Panc1 (cell line): ENCODE results near the gene PTPRO. TPM values are rescaled to one million over a fixed set of nuclear protein-coding genes. Genes with fewer than 3 reads are reported as not detected.

Experiments used
- ATAC-seq: fragments of 200-7000 bp; cut with Tn5 transposase; 2 replicates; pipeline ENCODE4 v1.9.1; 2020; ENCODE audit warnings: mild to moderate bottlenecking, moderate library complexity
- BruUV-seq: library from RNA; stranded (reverse); fragments of 400-500 nt; replicated peaks from 2 replicates; lab custom pipeline; 2021; lab: Mats Ljungman, UMichigan
- CTCF ChIA-PET: fragments of 300-600 bp; sonication (Branson Sonifier 250); formaldehyde crosslinking; loops from one replicate; lab custom pipeline; 2022; ENCODE audit warnings: antibody characterized with exemption; lab: Charles Lee
- POLR2A ChIA-PET: fragments of 300-600 bp; sonication (Branson Sonifier 250); formaldehyde crosslinking; loops from one replicate; lab custom pipeline; 2022; ENCODE audit warnings: antibody characterized with exemption; lab: Charles Lee
- DNase-seq: peaks from one replicate; pipeline ENCODE4 v3.0.0-alpha.2; 2010; ENCODE audit warnings: low read depth, low spot score
- H3K27ac ChIP-seq: 2 replicates; pipeline ENCODE4 v1.5.1; 2011; ENCODE audit warnings: mild to moderate bottlenecking, low read length, inconsistent platforms
- H3K27me3 ChIP-seq: fragments of 200-500 bp; sonication (Bioruptor generic); 2 replicates; pipeline ENCODE4 v1.6.0; 2014; ENCODE audit warnings: low read length, inconsistent platforms; ENCODE audit not compliant: control insufficient read depth, insufficient read depth
- H3K36me3 ChIP-seq: fragments of 200-500 bp; sonication (Bioruptor generic); 2 replicates; pipeline ENCODE4 v1.5.1; 2014; ENCODE audit warnings: inconsistent platforms, mild to moderate bottlenecking, low read length, moderate library complexity; ENCODE audit not compliant: control insufficient read depth, insufficient read depth
- H3K4me1 ChIP-seq: 2 replicates; pipeline ENCODE4 v1.5.1; 2011; ENCODE audit warnings: inconsistent platforms, mild to moderate bottlenecking, low read length, moderate library complexity; ENCODE audit not compliant: control insufficient read depth, insufficient read depth
- H3K4me3 ChIP-seq, 2 experiments: 2 replicates each; pipeline ENCODE4 v1.5.1; 2011 to 2012; ENCODE audit warnings: low read depth in 2 of 2, low read length in 2 of 2, mild to moderate bottlenecking in 2 of 2, inconsistent platforms in 1 of 2, moderate library complexity in 1 of 2
- H3K9me3 ChIP-seq: fragments of 200-500 bp; sonication (Bioruptor generic); 2 replicates; pipeline ENCODE4 v1.5.1; 2014; ENCODE audit warnings: low read depth, mild to moderate bottlenecking, inconsistent platforms, low read length, moderate library complexity; ENCODE audit not compliant: control insufficient read depth, insufficient read depth
- POLR2AphosphoS5 ChIP-seq: IDR thresholded peaks from 2 replicates; pipeline ENCODE4 v1.6.1; 2012; ENCODE audit warnings: mild to moderate bottlenecking, low read depth, low read length, moderate library complexity
- SIN3A ChIP-seq: IDR thresholded peaks from 2 replicates; pipeline ENCODE4 v1.6.1; 2012; ENCODE audit warnings: low read depth, mild to moderate bottlenecking, low read length, moderate library complexity, borderline replicate concordance; ENCODE audit not compliant: insufficient read depth
- TCF7L2 ChIP-seq: IDR thresholded peaks from 2 replicates; pipeline ENCODE4 v1.6.1; 2011; ENCODE audit warnings: mild to moderate bottlenecking, low read depth, low read length, inconsistent platforms
- in situ Hi-C: cut with HindIII; loops from 2 replicates; pipeline ENCODE4 v1.10.0; 2016; ENCODE audit warnings: low sequenced_read_pairs, low pct_unique_long_range_greater_than_20kb
- intact Hi-C: fragments of 100-400 bp; cut with micrococcal nuclease; formaldehyde crosslinking; loops from one replicate; pipeline ENCODE4 v1.10.0; 2022; ENCODE audit not compliant: unreplicated experiment
- total RNA-seq: library from RNA; stranded (reverse); gene quantifications from one replicate; pipeline ENCODE4 v1.2.1, GENCODE V29; 2021; ENCODE audit not compliant: unreplicated experiment
- TF ChIP-seq, protein P1 (sequence below): fragments of 450-650 bp; IDR thresholded peaks from 2 replicates; pipeline ENCODE4 v1.5.1; 2017; ENCODE audit warnings: mild to moderate bottlenecking
- TF ChIP-seq, protein P2 (sequence below), 2 experiments: IDR thresholded peaks; 2 replicates each; pipeline ENCODE4 v1.6.1; 2011 to 2012; ENCODE audit warnings: low read depth in 2 of 2, control low read depth in 1 of 2, low read length in 1 of 2, mild to moderate bottlenecking in 1 of 2, moderate library complexity in 1 of 2; ENCODE audit not compliant: insufficient read depth in 1 of 2

Gene PTPRO
- total RNA-seq, 1 experiment from 2014 or later: not detected

DNA sequence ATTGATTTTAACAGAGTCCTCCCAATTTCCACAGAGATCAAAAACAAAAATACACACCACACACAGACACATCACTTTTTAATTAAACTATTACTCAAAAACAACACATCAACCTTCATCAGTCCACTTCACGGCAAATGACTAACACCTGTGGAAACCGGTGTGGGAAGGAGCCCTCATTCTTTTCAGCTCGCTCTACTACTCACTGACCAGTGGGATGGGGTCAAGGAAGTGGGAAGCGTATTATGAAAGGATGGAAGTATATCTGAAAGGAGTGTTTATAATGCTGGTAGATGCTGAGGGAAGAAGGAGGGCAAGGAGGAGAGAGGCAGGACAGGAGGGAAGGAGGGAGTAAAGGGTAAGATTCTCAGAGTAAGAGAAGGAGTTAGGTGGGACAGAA lies 310.4 kb downstream of the PTPRO start:
- DNase-seq (no peak), ATAC-seq (no peak)
- Histone ChIP-seq H3K4me1 (peaks cover 10% of the 10 kb centered on the region; the same call in 1 of the 2 replicates), H3K27me3 (no peaks in the 10 kb centered on the region), H3K9me3 (no peaks in the 10 kb centered on the region), H3K4me3 (no peak overlapping the region), H3K27ac (no peak overlapping the region), H3K36me3 (no peaks in the 10 kb centered on the region)
- CTCF ChIA-PET: no interaction called here
- POLR2A ChIA-PET: no interaction called here
- TF ChIP-seq, protein P1, sequence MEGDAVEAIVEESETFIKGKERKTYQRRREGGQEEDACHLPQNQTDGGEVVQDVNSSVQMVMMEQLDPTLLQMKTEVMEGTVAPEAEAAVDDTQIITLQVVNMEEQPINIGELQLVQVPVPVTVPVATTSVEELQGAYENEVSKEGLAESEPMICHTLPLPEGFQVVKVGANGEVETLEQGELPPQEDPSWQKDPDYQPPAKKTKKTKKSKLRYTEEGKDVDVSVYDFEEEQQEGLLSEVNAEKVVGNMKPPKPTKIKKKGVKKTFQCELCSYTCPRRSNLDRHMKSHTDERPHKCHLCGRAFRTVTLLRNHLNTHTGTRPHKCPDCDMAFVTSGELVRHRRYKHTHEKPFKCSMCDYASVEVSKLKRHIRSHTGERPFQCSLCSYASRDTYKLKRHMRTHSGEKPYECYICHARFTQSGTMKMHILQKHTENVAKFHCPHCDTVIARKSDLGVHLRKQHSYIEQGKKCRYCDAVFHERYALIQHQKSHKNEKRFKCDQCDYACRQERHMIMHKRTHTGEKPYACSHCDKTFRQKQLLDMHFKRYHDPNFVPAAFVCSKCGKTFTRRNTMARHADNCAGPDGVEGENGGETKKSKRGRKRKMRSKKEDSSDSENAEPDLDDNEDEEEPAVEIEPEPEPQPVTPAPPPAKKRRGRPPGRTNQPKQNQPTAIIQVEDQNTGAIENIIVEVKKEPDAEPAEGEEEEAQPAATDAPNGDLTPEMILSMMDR: no peak
- BruUV-seq: no TSS peak
- intact Hi-C loops (no loop called here), in situ Hi-C loops (no loop called here)

GRCh38 chr12:15633201-15633600 lies 310.9 kb downstream of the PTPRO start:
- no peaks in the 10 kb centered on the region for H3K36me3 ChIP-seq
- intact Hi-C loops: no loop called here
- BruUV-seq: no TSS peak
- no peak overlapping the region for H3K27ac ChIP-seq
- no peaks in the 10 kb centered on the region for H3K9me3 ChIP-seq
- TF ChIP-seq, protein P1: no peak
- TF ChIP-seq, protein P2, sequence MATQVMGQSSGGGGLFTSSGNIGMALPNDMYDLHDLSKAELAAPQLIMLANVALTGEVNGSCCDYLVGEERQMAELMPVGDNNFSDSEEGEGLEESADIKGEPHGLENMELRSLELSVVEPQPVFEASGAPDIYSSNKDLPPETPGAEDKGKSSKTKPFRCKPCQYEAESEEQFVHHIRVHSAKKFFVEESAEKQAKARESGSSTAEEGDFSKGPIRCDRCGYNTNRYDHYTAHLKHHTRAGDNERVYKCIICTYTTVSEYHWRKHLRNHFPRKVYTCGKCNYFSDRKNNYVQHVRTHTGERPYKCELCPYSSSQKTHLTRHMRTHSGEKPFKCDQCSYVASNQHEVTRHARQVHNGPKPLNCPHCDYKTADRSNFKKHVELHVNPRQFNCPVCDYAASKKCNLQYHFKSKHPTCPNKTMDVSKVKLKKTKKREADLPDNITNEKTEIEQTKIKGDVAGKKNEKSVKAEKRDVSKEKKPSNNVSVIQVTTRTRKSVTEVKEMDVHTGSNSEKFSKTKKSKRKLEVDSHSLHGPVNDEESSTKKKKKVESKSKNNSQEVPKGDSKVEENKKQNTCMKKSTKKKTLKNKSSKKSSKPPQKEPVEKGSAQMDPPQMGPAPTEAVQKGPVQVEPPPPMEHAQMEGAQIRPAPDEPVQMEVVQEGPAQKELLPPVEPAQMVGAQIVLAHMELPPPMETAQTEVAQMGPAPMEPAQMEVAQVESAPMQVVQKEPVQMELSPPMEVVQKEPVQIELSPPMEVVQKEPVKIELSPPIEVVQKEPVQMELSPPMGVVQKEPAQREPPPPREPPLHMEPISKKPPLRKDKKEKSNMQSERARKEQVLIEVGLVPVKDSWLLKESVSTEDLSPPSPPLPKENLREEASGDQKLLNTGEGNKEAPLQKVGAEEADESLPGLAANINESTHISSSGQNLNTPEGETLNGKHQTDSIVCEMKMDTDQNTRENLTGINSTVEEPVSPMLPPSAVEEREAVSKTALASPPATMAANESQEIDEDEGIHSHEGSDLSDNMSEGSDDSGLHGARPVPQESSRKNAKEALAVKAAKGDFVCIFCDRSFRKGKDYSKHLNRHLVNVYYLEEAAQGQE (IDR thresholded peaks at IDR 0.05; ENCODE audit: insufficient read depth in 1 of 2, low read depth in 2 of 2, low read length in 1 of 2): no peak
- TF ChIP-seq POLR2AphosphoS5 (no peak), SIN3A (no peak), TCF7L2 (no peak)
- in situ Hi-C loops: no loop called here
- DNase-seq: no peak
- no peak overlapping the region for H3K4me3 ChIP-seq
- POLR2A ChIA-PET: no interaction called here
- H3K4me1 ChIP-seq: peaks cover 10% of the 10 kb centered on the region; the same call in 1 of the 2 replicates
- ATAC-seq: no peak
- H3K27me3 ChIP-seq: no peaks in the 10 kb centered on the region
- CTCF ChIA-PET: no interaction called here
